Activated CD4-positive, alpha-beta T cell treated with anti-CD3 and anti-CD28 coated beads for 4 hours (primary cell): ENCODE measurements around the gene UGCG.
"Not testable (repeated sequence)": the region's sequence is repeated elsewhere in the genome, so short reads cannot be mapped to it uniquely, and the experiment has no call there.

Experiments used
- DNase-seq, 2 donors: peaks; one replicate each; pipeline ENCODE4 v3.0.0-alpha.2; 2020

Gene UGCG

GRCh38 chr9:111957856-111958631, 61.4 kb downstream of the UGCG start:
- no peak for DNase-seq

- no peak for DNase-seq
These were observed 63.1 kb downstream of the UGCG start for GRCh38 chr9:111959468-111960359.

DNA sequence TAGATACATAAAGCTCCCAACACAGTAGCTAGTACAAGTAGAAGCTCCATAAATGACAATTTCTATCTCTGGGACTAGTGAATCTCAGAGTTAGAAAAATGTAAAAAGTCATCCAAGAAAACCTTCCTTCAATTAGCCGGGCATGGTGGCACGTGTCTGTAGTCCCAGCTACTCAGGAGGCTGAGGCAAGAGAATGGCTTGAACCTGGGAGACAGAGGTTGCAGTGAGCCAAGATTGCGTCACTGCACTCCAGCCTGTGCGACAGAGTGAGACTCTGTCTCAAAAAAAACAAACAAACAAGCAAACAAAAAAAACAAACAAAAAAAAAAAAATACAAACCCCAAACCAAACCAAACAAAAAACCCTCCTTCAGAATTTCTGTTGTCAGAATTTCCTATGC, 63.9 kb downstream of the UGCG start:
- DNase-seq = not testable (repeated sequence)

DNA sequence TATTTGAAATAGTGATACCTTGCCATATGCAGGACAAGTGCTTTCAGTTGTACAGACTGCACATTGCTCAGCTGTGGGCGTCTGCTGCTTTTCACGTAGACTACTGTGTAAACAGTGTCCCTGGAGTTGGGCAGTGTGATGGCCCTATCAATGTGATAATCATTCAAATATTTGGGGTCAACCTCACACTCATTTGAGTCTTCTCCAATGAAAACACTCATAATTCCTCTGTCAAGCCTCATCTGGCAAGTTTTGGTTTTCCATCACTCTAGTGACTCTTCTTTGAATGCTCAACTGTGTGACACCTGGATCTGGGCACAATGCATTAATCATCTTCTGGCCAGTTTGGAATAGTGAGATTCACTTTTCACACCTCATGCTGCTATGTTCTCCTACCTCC, 64.4 kb downstream of the UGCG start:
- DNase-seq = no peak

- DNase-seq = no peak
These were observed 65.0 kb downstream of the UGCG start for GRCh38 chr9:111961575-111961974.

DNA sequence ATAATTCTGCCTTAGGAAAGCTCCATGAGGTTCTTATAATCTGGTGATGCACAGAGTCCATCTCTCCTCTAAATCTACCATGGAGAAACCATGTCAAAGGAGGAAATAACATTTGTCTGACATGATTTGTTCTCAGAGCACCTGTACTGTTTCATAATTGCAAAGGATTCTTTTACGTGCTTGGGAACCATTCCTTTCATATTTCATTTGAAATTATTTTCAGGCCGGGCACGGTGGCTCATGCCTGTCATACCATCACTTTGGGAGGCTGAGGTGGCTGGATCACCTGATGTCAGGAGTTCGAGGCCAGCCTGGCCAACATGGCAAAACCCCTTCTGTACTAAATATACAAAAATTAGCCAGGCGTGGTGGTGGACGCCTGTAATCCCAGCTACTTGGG, 65.4 kb downstream of the UGCG start:
- no peak for DNase-seq

DNA sequence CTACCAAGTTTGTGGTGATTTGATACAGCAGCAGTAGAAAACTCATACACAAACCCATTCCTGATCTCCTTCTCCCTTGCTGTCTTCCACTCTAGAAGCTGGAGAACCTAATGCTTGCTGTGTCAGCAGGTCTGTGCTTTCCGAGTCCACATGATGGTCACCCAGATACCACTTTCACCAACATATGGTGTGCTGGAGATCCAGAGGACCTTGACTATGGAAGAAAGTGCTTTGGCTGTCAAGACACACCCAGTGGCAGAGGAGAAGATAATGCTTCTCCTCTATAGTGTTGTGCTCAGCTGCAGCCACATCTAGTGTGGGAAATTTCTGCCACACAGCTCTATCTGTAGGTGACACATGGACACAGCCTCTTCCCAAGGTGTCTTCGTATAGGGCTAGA, 67.4 kb downstream of the UGCG start:
- no peak for DNase-seq

GRCh38 chr9:111965566-111966019, 69.0 kb downstream of the UGCG start:
- DNase-seq = no peak

GRCh38 chr9:111966124-111966723, 69.6 kb downstream of the UGCG start:
- no peak for DNase-seq

GRCh38 chr9:111966861-111967291, 70.3 kb downstream of the UGCG start:
- no peak for DNase-seq

DNA sequence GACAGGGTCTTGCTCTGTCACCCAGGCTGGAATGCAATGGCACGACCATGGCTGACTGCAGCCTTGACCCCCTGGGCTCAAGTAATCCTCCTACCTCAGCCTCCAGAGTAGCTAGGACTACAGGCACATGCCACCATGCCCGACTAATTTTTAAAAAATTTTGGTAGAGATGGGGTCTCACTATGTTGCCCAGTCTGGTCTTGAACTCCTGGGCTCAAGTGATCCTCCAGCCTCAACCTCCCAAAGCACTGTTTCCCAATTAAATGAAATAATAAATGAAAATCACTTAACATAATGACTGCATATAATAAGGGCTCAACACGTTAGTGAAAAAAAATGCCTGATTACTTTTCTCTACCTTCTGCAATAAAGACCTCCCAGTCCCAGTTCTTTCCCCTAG, 71.0 kb downstream of the UGCG start:
- no peak for DNase-seq

DNA sequence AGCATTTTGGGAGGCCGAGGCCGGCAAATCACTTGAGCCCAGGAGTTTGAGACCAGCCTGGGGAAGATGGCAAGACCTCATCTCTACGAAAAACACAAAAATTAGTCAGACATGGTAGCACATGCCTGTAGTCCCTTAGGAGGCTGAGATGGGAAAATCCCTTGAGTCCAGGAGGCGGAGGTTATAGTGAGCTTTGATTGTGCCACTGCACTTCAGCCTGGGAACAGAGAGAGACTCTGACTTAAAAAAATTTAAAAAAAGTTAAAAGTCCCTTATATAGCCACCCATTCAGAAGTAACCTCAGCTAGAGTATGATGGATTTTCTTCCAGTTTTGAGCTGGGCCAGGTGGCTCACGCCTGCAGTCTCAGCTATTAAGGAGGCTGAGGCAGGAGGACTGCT, 72.4 kb downstream of the UGCG start:
- no peak for DNase-seq

- DNase-seq = no peak
These were observed 73.0 kb downstream of the UGCG start for GRCh38 chr9:111969622-111970021.

GRCh38 chr9:111970827-111971226, 74.2 kb downstream of the UGCG start:
- no peak for DNase-seq

DNA sequence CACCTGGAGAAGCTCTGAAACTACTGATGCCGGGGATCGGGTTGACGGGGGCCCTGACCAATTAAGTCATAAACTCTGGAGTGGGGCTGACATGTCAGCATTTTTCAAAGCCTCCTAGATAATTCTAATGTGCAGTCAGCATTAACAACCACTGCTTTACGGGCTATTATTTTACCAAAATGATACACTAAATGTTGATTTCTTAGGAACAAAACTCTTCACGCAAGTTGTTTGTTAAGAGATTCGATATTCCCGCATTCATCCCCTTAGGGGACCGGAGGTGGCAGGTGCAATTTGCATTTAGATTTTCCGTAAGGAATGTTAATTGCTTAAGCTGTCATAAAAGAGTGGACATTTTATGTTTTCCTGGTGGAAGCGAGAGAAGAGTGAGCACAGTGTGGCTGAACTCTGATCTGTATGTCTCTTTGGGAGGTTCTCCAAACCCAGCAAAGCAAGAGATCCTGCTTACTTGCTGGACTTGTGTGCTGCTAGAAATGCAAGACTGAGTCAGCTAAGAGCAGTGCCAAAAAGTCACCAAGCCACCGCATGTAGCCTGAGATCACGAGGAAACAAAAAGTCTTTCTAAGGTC, 77.6 kb downstream of the UGCG start:
- no peak for DNase-seq

- no peak for DNase-seq
These were observed 79.1 kb downstream of the UGCG start for GRCh38 chr9:111975709-111976108.

DNA sequence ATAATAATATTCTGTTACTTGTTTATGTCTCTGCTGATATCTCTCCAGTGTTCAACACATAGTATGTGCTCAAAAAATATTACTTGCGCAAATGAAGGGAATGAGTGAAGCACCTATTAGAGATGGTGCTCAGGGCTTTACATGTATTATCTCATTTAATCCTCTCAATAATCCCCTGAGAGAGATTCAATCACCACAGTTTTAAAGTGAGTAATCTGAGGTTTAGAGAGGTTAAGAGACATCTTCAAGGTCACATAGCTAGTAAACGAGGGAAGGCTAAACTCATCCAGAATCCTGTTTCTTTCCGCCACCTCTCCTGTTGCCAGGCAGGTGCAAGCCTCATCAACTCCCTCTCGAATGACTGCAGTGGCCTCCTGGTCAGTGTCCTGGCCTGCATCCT, 82.0 kb downstream of the UGCG start:
- no peak for DNase-seq

GRCh38 chr9:111979561-111979960, 82.9 kb downstream of the UGCG start:
- DNase-seq = no peak

DNA sequence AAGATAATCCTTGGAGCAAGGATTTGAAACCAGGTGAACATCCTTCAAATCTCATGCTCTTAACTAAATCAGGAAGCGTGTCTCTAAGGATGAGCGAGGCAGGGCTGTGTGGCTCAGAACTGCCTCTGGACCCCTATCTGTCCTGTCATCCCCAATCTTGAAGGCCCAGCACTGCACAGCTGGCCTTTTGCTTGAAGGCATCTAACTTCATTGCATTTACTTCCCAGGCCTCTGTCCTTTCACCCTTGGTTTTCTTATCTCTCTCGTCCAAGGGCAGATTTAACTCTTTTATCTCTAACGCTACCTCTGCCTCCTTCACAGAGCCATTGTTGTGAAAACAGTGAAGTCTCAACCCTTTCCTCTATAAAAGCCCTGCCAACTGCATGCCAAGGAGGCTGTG, 83.8 kb downstream of the UGCG start:
- no peak for DNase-seq

- no peak for DNase-seq
These were observed 86.9 kb downstream of the UGCG start for GRCh38 chr9:111983484-111983908.

DNA sequence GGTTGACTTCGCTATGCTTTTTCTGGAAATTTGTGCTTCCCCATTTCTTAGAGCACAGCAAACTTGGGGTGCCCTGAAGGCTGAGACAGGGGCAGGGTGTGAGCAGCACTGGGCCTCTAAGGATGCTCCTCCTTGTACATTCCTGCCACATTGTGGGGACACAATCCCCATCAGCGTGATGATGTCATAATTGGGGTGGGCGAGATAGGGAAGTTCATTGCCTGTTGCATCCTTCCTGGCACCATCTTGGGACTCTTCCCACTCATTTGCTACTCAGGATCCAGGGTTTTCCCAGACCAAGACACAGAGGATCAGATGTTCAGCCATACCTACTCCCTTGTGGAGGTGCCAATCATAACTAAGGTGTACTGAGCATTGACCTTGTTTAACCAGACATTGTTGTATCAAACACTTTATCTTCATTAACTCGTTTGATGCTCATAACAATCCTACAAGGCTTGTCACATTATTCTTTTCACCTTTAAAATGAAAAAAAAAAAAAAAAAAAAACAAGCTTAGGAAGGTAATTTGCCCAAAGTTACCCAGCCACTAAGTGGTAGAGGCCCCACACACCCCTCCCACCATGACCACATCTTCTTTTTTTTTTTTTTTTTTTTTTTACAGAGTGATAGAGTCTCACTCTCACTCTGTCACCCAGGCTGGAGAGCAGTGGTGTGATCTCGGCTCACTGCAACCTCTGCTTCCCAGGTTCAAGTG, 87.6 kb downstream of the UGCG start:
- DNase-seq = no peak
